Neuron (in vitro differentiated cells): ENCODE results near the gene LLGL2.

Source experiments
- H2AFZ ChIP-seq: one replicate; pipeline ENCODE4 v1.6.1; 2013; ENCODE audit warnings: low read depth, mild to moderate bottlenecking, inconsistent platforms, low read length, moderate library complexity
- H3K27me3 ChIP-seq: one replicate; pipeline ENCODE4 v1.6.1; 2013; ENCODE audit warnings: low read length; ENCODE audit not compliant: insufficient read depth
- H3K36me3 ChIP-seq: one replicate; pipeline ENCODE4 v1.6.1; 2013; ENCODE audit warnings: low read length; ENCODE audit not compliant: insufficient read depth
- H3K4me1 ChIP-seq: one replicate; pipeline ENCODE4 v1.6.1; 2013; ENCODE audit warnings: low read length; ENCODE audit not compliant: insufficient read depth
- H3K4me3 ChIP-seq: 2 replicates; pipeline ENCODE4 v1.5.1; 2013; ENCODE audit warnings: mild to moderate bottlenecking, low read length, moderate library complexity
- H3K9me3 ChIP-seq: one replicate; pipeline ENCODE4 v1.6.1; 2013; ENCODE audit warnings: low read length

LLGL2 gene

DNA sequence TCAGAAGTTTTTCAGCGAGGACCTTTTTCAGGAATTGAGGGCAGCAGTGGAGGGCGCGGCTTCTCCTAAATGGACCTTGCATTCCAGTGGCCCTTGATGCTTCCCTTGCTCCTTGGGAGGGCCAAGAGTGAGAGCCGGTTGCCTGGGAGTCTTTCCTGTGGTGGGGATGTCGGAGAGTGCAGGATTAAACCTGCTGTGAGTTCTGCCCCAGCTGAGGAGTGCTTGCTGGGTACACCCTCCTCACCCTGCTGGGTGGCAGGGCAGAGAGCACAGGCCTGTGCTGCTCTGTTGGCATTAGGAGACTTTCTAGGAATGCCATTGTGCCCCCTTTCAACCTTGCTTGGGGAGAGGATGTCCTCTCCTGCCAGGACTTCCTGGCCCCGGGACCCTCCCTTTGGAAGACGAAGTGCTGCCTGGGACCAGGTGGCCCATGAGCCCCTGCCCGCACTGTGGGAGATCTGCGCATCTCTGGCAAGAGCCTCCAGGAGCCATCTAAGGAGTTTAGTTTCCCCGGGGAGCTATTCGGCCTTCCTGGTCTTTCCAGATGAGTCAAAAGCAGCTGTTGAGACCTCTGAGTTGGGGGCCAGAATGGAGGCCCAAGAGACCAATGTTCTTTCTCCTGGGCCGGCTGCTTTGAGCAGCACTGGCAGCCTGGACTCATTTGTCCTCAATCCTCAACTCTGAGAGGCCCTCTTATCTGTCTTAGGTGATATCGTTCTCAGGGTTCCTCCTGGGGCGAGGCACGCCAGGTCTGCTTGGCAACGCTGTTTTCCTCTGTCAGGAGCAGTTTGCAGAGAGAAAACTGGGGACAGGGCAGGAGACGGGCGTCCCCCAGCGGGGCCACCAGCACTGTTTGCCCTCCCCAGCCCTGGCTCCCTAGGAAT, 5.6 kb downstream of the LLGL2 start:
- Histone ChIP-seq H3K36me3 (no peaks in the 10 kb centered on the region), H3K27me3 (peaks cover 9% of the 10 kb centered on the region), H3K9me3 (no peaks in the 10 kb centered on the region), H3K4me3 (no peak overlapping the region), H2AFZ (no peak overlapping the region), H3K4me1 (peaks cover 12% of the 10 kb centered on the region)

DNA sequence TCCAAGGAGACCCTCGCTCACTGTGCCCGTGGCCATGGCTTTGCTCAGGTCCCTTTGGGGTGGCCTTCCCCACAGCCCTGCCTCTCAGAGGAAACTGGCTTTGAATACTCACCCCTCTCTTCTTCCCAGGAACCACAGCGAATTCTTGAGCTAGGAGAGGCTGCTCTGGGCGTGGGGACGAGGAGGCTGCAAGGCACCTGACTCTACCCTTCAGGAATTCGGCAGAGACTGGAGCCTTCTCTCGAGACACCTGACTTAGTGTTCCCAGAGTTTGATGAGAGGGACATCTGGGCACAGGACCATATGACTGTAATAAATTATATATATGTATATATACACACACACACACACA, 6.2 kb downstream of the LLGL2 start:
- H3K9me3 ChIP-seq = no peaks in the 10 kb centered on the region
- H3K36me3 ChIP-seq = no peaks in the 10 kb centered on the region
- H3K4me1 ChIP-seq = peaks cover 9% of the 10 kb centered on the region
- no peak overlapping the region for H2AFZ ChIP-seq
- H3K27me3 ChIP-seq = peaks cover 4% of the 10 kb centered on the region
- H3K4me3 ChIP-seq = no peak overlapping the region

DNA sequence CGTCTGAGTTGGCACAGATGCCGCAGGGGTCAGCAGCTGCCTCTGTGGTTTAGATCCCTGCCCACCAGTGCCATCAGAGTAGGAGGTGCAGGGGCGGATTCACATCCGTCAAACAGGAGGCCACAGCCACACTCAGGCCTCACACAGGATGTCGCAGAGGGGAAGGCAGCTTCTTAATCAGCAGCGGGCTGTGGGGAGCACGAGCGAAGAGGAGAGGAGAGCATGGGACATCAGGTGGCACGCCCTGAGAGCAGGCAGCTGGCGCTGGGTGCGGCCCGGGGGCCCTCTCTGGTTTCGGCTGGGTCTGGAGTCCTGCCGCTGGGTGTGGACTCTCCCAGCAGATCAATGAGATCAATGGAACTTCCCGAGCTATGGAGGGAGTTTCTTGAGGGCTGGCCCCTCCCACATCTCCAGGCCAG, 9.6 kb downstream of the LLGL2 start:
- H3K36me3 ChIP-seq = no peaks in the 10 kb centered on the region
- no peak overlapping the region for H2AFZ ChIP-seq
- no peaks in the 10 kb centered on the region for H3K9me3 ChIP-seq
- no peaks in the 10 kb centered on the region for H3K27me3 ChIP-seq
- H3K4me3 ChIP-seq = no peak overlapping the region
- H3K4me1 ChIP-seq = peaks cover 9% of the 10 kb centered on the region

DNA sequence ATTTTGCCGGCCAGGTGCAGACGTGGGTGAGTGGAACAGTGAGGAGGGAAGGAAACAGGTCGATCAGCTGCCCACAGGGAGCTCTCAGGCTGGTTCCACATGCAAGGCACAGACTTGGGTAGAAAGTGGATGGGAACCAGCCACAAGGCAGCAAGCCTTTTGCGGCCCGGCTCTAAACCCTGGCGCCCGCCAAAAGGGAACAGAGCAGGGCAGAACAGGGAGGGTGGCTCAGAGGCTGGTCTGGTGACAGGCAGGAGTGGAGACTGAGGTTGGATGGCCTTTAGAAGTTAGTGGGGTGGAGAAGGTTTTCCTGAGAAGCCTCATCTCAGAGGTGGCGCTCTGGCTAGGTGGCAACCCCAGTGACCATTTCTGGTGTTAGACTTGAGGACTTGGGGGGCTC, 10.4 kb downstream of the LLGL2 start:
- Histone ChIP-seq H3K36me3 (no peaks in the 10 kb centered on the region), H3K9me3 (no peaks in the 10 kb centered on the region), H3K4me1 (peaks cover 9% of the 10 kb centered on the region), H3K27me3 (no peaks in the 10 kb centered on the region), H3K4me3 (no peak overlapping the region), H2AFZ (no peak overlapping the region)

DNA sequence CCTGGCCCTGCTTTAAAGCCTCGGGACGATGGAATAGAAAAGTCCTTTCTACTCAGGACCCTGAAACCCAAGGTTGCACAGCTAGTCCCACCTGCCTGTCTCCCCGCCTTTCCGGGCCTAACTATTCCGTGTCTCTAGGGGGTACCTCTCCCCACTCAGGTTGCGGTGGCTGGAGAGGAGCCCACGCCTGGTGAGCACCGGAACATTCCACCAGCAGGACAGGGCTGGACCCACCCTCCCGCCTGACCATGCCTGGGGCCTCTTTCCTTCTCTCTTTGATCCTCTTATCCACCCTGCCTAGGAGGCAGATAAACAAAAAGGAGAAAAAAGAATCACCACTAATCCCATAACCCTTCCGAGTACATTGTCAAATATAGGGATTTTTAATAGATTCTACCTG, 10.9 kb downstream of the LLGL2 start:
- no peaks in the 10 kb centered on the region for H3K36me3 ChIP-seq
- H3K4me1 ChIP-seq = peaks cover 9% of the 10 kb centered on the region
- H3K27me3 ChIP-seq = no peaks in the 10 kb centered on the region
- no peak overlapping the region for H2AFZ ChIP-seq
- H3K4me3 ChIP-seq = no peak overlapping the region
- H3K9me3 ChIP-seq = no peaks in the 10 kb centered on the region

DNA sequence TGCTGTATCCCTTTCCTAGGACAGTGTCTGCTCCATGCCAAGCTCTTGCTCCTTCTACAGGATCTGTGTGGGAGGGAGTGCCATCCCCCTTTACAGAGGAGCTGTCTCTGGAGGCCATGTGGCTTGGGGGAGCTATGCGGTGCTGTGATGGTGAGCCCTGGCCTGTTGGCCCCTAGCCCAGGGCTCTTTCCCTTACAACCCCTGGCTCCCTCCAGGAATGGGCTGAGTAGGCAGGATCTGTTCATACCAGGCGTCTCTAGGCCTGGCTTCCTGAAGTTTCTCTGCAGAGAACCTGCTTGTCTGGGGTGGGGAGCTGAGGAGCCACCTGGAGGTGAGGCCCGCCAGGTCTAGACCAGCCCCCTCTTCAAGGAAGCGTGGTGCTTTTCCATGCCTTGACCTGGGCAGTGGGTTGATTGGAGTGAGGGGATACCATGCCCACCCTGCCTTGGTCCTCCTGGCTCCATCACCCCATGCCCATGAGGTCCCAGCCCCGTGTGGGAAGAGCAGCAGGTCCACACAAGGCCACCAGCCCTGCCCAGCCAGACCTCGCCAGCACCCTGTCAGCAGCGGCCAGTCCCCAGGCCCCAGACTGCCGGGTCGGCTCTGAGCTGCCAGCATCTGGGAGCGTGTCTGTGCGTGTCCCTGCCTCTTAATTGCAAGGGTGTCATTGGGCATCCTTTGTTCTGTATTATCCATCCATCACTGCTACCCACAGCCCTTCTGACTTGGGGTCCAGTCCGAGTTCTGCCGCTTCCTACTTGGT, 14.7 kb downstream of the LLGL2 start:
- Histone ChIP-seq H2AFZ (no peak overlapping the region), H3K4me1 (no peaks in the 10 kb centered on the region), H3K27me3 (peaks cover 11% of the 10 kb centered on the region), H3K9me3 (no peaks in the 10 kb centered on the region), H3K4me3 (no peak overlapping the region), H3K36me3 (no peaks in the 10 kb centered on the region)

DNA sequence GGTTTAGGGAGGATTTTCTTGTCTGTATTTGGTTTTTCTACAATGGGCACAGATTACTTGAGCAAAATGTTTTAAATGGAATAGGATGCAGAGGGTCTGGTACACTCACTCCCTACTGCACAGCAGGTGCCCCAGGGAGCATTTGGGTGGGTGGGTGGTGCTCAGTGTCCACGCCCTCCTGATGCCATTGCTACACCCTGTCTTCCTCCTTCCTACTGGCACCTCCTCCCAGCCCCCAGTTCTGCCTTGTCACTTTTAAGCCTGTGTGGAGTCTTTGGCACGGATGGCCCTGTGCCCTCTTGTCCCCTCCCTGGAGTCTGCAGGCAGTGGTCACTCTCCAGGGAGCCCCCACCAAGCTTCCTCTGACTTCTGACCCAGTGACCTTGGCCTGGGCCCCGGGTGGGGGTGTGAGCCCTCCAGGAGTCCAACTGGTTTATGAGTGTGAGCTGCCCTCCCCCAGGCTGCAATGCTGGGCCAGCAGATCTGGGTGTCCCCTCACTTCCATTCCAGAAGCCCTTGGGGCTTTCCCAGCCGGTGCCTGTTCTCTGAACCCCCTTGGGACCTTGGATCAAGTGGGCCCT, 15.5 kb downstream of the LLGL2 start:
- no peaks in the 10 kb centered on the region for H3K4me1 ChIP-seq
- H3K27me3 ChIP-seq = peaks cover 18% of the 10 kb centered on the region
- H3K4me3 ChIP-seq = no peak overlapping the region
- no peaks in the 10 kb centered on the region for H3K9me3 ChIP-seq
- H2AFZ ChIP-seq = no peak overlapping the region
- no peaks in the 10 kb centered on the region for H3K36me3 ChIP-seq

DNA sequence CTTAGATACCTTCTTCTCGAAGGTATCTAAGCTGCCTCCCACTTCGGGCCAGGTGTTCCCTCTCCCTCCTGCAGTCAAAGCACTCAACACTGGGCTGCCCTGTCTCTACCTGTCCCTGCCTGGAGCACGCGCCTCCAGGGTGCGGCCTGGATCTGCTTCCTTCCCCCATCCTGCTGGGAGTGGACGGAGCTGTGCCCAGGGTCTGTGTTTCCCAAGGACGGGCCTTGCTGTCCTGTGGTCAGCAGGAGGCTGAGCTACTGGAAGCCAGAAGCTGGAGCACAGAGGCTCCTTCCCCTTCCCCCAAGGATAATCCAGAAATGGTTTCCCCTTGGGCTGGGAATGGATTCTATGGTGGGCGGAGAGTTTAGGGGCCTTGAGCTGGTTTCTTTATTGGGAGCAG, 16.7 kb downstream of the LLGL2 start:
- H3K36me3 ChIP-seq = no peaks in the 10 kb centered on the region
- no peak overlapping the region for H3K4me3 ChIP-seq
- peaks cover 25% of the 10 kb centered on the region for H3K27me3 ChIP-seq
- no peak overlapping the region for H2AFZ ChIP-seq
- H3K9me3 ChIP-seq = no peaks in the 10 kb centered on the region
- no peaks in the 10 kb centered on the region for H3K4me1 ChIP-seq

DNA sequence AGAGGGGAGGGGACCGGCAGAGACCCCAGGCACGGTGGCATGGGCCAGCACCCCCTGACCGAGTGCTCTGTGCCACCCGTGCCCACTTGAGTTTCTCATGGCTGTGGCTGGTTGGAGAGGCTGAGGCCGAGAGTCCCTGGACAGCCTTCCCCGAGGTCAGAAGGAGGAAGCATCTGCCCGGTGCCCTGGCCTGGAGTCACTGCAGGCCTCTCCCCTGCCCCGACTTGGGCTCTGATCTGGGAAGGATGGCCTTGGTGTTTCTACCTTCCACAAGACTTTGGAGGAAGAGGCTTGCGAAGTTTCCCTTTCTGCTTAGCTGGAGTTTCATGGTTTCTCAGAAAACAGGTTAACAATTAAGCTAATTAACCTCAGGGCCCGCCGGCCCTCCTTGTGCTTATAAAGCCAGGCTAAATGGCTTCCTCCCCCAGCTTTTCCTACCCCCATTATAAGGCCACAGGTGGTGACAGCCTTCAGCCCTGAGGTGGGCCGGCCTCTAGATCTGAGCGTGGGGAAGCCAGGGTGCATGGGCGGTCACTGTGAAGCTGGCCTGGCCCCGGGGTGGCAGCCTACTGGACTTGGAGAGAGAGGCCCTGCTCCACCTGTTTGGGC, 17.3 kb downstream of the LLGL2 start:
- H3K36me3 ChIP-seq = no peaks in the 10 kb centered on the region
- no peak overlapping the region for H3K4me3 ChIP-seq
- H3K9me3 ChIP-seq = no peaks in the 10 kb centered on the region
- peaks cover 28% of the 10 kb centered on the region for H3K27me3 ChIP-seq
- no peaks in the 10 kb centered on the region for H3K4me1 ChIP-seq
- H2AFZ ChIP-seq = no peak overlapping the region

DNA sequence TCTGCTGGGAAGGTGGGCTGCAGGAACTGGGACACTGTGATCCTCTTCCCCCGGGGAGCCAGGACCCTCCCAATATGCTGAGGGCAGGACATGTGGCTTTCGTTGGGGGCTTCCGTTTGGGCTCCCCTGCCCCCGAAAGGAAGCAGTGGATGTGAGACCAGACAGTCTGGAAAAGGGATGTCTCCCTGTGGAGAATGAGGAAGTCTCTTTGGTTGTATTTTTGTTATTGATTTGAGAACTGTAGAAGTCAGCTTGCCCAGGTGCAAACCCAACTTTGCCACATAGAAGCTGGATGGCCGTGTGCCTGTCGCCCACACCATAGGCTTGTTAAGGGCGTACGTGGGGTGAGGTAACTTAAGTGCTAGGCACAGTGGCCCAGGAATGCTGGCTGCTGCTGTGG, 18.8 kb downstream of the LLGL2 start:
- H2AFZ ChIP-seq = no peak overlapping the region
- H3K36me3 ChIP-seq = no peaks in the 10 kb centered on the region
- no peak overlapping the region for H3K4me3 ChIP-seq
- H3K4me1 ChIP-seq = no peaks in the 10 kb centered on the region
- H3K27me3 ChIP-seq = peaks cover 33% of the 10 kb centered on the region
- H3K9me3 ChIP-seq = no peaks in the 10 kb centered on the region

DNA sequence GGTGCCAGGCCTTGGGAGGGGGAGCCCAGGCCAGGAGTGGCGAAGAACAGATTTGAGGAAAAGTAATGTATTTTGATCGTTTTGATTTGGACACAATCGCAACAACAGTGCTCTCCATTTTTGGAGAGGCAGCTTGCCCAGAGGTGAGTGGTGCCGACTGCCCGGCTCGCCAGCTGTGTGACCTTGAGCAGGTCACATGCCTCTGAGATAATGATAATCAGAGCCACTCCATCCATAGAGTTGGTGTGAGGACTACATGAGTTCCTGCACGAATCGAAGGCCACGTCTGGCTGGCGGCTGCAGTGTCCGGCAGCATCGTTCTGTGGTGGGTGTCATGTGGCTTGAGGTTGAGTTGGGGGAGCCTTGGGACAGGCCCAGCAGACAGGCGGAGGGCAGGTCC, 20.7 kb downstream of the LLGL2 start:
- Histone ChIP-seq H3K4me3 (no peak overlapping the region), H3K9me3 (no peaks in the 10 kb centered on the region), H3K36me3 (no peaks in the 10 kb centered on the region), H2AFZ (no peak overlapping the region), H3K4me1 (no peaks in the 10 kb centered on the region), H3K27me3 (peaks cover 42% of the 10 kb centered on the region)

DNA sequence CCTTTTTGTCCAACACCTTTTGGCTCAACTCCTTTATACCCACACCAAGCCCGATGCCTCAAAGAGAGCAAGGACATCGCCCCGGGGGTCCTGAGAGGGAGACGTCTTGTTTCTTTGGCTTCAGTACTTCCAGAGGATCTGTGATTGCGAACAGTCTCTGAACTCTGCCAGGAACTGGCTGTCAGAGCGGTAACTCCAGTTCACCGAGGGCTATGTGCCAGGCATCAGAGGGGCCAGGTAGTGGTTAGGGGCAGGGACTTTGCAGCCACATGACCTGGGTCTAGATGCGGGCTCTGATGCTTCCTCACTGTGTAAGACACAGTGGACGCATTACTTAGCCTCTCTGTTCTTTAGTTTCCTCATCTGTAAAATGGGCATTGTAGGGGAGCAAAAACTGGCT, 21.6 kb downstream of the LLGL2 start:
- no peaks in the 10 kb centered on the region for H3K36me3 ChIP-seq
- no peaks in the 10 kb centered on the region for H3K9me3 ChIP-seq
- H3K27me3 ChIP-seq = peaks cover 42% of the 10 kb centered on the region
- H2AFZ ChIP-seq = no peak overlapping the region
- H3K4me1 ChIP-seq = no peaks in the 10 kb centered on the region
- H3K4me3 ChIP-seq = no peak overlapping the region

DNA sequence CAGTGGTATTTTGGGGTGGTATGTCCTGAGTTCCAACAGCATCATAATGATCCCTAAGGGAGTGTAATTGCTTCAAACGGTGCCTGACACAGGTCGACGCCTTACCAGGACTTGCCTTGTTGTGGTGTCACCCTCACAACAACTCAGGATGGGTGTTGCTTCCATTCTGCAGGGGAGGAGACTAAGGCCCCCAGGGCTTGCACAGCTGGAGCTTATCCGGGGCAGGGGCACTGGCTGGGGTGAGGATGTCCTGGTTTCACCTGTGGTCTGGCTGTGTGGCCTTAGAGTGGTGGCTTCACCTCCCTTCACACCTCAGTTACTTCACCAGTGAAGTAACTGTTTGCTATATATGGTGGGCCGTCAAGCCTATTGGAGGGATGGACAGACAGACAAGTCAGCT, 23.3 kb downstream of the LLGL2 start:
- Histone ChIP-seq H3K27me3 (peaks cover 38% of the 10 kb centered on the region), H3K9me3 (no peaks in the 10 kb centered on the region), H3K4me1 (peaks cover 7% of the 10 kb centered on the region), H3K4me3 (no peak overlapping the region), H3K36me3 (no peaks in the 10 kb centered on the region), H2AFZ (no peak overlapping the region)
